ENCODE measurements around the gene PCBP3.
"Not testable (repeated sequence)": the region's sequence is repeated elsewhere in the genome, so short reads cannot be mapped to it uniquely, and the experiment has no call there.

DNA sequence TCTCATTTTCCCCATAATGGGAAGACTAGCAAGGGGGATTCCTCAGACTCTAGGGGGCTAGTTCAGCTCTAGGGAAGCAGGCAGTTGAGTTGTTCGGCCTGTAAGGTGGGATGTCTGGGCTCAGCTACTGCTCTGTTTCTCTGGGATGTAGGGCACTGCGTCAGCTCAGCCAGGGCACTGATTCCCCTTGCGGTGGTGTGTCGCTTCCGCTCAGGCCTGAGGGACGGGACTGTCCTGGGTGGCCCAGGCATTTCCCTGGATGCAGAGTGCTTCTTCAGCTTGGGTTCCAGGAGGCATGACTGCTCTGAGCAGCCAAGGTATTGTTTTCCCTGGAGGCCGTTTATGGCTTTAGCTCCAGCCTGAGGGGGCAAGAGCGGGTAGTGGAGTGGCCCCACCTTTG, 38.8 kb upstream of the PCBP3 start:
- TF ChIP-seq CTCF, POLR2AphosphoS5 (IDR thresholded peaks at IDR 0.05): not testable (repeated sequence)
